Measurements from ENCODE around the gene PRX.

DNA sequence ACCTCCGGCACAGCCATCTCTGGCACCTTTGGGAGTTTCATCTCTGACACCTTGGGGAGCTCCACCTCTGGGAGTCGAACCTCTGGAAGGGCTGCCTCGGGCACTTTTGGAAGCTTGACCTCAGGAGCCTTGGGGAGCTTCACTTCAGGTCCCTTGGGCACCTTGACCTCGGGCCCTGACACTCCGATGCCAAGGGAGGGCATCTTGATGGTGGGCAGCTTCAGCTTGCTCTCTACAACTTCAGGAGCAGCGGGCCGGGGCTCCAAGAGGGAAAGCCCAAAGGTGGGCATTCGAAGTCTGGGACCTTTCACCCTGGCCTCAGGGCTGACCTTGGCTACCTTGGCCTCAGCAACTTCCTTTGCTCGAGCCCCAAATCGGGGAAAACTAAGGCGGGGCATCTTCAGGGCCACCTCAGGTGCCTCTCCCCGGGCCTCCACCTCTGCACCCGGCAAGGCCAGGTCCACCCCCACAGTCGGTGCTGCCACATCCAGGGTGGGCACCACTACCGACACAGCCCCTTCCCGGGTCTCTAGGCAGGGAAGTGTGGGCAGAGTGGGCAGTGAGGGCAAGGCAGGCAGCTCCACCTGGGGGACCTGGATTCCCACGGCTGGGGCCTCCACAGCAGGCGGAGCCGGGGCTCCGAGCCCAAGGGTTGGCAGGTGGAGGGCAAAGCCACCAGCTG lies 16.2 kb downstream of the PRX start:
- no peak for TF ChIP-seq CTCF (conservative IDR thresholded peaks at IDR 0.05; ENCODE audit: low read length)
- TF ChIP-seq EZH2phosphoT487 (IDR thresholded peaks at IDR 0.05; ENCODE audit: borderline replicate concordance) = no peak

Measured in Loucy (cell line).